Measurements from ENCODE around the gene LIMS4.
"Not testable (repeated sequence)": the region's sequence is repeated elsewhere in the genome, so short reads cannot be mapped to it uniquely, and the experiment has no call there.

The LIMS4 gene, protein sequence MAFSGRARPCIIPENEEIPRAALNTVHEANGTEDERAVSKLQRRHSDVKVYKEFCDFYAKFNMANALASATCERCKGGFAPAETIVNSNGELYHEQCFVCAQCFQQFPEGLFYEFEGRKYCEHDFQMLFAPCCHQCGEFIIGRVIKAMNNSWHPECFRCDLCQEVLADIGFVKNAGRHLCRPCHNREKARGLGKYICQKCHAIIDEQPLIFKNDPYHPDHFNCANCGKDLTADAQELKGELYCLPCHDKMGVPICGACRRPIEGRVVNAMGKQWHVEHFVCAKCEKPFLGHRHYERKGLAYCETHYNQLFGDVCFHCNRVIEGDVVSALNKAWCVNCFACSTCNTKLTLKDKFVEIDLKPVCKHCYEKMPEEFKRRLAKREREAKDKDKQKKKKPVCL

DNA sequence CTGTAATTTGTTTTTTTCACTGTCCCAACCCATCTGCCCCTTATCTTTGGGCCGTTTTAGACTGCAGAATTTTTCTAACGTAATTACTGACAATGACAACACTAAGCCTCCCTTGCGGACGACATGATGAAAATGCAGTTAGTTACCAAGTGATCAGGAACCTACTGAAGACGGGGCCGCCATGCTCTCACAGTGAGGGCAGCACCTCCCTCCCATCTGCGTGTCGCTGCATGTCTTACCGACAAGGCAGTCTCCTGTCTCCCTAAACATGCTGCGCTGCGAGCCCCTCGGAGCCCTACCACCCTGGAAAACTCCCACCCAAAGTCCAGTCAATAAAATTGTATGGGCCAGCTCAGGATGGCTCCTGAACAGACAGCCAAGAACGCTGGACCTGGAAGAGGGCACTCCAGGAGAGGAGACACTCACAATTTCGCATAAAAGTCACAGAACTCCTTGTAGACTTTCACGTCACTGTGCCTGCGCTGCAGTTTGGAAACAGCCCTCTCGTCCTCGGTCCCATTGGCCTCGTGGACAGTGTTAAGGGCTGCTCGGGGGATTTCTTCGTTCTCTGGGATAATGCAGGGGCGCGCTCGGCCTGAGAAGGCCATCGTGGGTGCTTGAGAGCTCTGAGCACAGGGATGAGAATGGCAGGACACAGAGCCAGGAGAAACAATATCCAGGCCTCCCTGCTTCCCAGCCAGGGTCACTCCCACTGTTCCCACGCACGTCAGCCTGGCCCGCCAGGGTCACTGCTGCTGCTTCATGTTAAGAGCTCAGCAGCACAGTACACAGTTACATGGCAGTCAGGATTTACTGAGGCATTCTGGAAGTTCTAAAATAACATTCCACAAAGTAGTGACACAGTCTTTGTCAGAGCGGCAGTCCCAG is at the start of gene LIMS4:
LIMS4 (minus strand) TSS at position 646 of the 888 bp plus-strand sequence; CDS start at position 608, 38 bp downstream.
- not testable (repeated sequence) for DNase-seq

DNA sequence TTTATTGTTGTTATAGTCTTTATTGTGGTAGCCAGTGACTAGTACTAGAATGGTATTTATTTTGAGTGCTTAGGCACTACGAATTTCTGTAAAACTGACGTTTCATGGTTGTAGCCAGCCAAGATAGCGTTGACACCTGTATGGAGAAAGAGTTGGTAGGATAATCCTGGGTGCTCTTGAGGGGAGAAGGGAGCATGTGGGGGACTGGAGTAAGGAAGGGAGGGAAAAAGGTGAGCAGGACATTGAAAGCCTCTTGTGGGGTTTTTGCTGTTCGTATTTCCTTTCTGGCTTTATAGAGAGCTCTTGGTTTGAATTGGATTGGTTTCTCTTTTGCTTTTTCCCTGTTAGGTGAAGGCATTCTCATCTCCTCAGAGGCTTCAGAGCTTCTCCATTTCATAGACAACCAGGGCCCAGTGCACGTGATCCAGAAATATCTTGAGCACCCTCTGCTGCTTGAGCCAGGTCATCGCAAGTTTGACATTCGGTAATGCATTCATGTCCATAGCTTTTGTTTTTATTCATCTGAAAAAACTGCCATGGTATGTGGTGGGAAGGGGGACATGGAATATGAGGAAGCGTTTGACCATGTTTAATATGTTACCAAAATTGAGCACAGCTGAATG is 27.2 kb upstream of the LIMS4 start:
- not testable (repeated sequence) for DNase-seq

DNA sequence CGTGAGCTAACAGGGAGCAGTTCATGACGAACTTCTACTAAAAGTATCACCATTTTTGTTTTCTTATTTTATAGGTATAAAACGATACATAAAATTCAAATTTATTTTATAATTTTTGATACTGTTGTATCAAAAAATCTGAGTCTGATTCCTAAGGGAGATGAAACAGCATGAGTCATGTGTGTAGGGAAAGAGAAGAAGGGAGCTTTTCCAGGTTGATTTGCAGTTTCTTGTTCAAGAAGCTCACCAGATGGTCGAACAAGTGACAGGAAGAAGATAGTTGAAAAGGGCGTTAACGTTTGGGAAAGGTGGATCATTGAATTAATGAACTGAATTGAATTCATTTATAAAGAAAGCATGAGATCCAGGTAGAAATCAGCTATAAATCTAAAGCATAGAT is 23.4 kb upstream of the LIMS4 start:
- DNase-seq, result not testable (repeated sequence)

DNA sequence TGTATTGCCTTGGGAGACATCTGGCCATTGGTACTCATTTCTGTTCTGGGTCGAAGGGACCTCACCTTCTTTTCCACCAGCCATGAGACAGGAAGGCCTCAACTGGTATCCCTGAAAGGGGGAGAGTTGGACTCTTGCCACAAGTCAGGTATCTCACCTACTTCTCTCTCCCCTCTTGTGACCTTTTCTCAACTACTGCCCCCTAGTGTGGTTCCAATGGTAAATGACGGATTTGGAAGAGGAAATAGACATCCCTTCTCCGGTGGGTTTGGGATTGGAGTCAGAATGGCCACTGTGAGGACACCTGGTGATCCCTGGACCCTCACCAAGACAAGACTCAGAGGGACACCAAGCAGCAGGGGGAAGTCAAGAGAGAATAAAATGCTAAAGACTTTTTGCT is 21.9 kb upstream of the LIMS4 start:
- DNase-seq, result not testable (repeated sequence)

DNA sequence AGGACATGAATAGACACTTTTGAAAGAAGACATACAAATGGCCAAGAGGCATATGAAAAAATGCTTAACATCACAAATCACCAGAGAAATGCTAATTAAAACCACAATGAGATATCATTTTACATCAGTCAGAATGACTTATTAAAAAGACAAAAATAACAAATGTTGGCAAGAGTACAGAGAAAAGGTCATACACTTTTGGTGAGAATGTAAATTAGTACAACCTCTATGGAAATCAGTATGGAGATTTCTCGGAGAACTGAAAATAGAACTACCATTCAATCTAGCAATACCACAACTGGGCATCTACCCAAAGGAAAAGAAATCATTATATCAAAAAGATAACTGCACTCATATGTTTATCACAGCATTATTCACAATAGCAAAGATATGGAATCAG is 16.4 kb upstream of the LIMS4 start:
- DNase-seq, result not testable (repeated sequence)

DNA sequence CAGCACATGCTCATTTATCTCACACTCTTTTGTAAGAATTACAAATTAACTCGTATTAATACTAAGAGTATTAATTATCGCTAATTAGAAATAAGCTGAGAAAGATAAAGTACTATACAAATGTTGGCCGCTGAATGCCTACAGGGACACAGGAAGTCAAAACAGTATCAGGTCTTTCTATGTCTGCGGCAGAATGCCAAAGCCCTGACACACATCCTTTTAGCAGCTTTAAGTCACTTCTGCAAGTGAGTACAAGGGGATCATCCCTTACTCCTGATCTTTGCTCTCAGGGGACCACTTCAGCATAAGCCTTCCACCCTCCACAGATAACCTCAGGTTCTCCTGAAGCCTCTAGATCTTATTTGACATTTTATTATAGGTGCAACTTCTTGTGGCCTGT is 10.1 kb upstream of the LIMS4 start:
- not testable (repeated sequence) for DNase-seq

DNA sequence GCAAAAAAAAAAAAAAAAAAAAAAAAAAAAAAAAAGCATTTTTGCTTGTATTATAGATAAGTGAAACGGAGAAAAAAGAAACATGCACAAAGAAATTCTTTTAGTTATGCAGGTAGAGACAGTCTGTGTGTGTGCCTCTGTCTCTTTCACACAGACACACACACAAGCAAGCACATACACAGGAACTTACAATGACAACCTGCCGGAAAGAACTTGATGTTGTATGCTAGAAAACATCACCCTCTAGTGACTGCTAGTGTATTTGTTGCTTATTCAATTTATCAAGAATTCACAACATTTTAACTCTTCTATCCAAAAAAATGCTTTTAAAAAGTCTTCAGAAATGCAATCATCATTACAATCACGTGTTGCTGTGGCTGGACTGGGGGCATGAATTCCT is 8.6 kb upstream of the LIMS4 start:
- not testable (repeated sequence) for DNase-seq

DNA sequence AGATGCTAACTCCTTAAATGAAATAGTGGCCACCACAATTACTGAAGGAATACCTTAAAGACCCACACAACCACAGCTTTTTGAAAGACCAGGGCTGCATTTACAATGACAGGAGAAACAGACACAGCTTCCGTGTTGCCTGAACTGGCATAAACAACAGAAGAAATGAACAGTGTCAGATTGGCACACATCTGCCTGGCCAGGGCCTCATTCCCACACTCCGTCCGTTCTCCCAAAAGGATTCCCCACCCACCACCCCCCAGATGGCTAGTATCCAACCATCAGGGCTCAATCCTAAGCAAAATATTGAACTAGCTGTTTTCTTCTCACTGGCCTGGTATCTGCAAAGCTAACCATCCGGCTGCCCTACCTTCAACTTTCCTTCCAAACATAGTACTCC is 7.5 kb upstream of the LIMS4 start:
- not testable (repeated sequence) for DNase-seq

DNA sequence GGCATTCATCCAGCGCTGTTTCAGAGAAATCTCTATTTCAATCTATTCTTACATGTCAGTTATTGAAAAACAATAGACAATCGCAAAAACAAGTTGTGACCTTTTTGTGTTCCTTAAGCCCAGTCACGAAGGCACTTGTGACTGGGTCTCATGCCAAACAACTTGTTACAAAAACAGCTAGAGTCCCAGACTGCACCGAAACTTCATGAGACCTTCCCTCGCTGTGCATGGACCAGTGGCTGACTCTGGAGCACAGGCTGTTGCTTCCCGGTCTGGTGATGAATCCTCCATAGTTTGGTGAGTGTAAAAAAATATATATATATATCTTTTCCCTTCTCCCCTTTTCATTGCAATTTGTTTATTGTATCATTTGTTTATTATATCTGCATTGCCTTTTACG is 4.8 kb upstream of the LIMS4 start:
- DNase-seq, result not testable (repeated sequence)

DNA sequence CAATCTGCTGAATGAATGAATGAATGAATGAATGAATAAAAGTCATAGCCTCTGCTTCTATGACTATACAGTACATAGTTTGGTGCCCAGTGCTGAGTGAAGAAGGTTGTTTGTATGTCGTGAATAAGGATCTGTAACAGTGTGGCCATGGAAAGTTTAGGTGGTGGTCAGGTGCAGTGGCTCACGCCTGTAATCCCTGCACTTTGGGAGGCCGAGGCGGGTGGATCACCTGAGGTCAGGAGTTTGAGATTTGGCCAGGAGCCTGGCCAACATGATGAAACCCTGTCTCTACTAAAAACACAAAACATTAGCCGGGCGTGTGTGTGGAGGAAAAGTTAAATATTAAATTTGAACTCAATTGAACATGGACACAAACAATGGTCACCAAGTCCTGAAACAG is 4.3 kb upstream of the LIMS4 start:
- not testable (repeated sequence) for DNase-seq

DNA sequence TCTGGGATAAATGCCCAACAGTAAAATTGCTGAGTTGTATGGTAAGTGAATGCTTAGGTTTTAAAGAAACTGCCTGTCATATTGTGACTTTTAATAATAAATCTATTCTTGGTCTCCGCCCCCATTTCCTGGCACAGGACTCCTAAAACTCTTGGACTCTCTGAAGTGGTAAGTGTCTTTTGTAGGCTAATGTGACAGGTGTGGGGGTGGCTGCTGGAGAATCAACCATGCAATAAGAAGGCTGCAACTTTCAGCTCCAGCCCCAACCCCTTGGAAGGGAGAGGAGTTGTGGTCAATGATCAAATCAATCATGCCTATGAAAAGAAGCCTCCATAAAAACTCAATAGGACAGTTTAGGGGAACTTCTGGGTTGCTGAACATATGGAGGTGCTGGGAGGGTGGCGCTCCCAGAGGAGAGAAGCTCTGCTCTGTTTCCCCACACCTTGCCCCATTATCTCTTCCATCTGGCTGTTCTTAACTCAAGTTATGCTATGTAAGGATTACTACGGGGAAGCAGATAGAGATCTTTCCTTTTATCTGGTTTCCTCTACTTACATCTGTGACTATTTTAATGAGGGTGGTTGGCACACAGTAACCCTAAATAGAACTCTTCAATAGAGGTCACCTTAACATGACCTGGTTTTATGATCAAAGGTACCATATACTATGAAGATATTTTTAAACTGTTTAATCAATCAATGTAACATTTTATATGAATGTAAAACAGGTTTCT is 3.2 kb upstream of the LIMS4 start:
- not testable (repeated sequence) for DNase-seq

DNA sequence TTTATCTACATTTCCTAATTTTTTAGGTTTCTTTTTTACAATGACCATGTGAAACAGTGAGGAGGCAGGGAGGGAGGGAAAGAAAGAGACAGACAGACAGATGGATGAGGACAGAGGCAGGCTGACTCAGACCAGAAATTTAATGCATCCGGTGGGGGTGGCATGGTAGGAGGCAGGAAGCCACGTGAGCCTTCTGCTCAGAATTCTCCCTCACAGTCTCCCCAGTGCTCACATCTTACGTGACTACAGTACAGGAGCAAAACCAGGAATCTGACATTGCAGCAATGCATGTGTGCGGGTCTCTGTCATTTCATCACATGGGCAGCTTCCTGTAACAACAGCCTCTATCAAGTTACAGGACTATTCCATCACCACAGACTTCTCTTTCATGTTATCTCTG is 2.3 kb upstream of the LIMS4 start:
- DNase-seq, result not testable (repeated sequence)

DNA sequence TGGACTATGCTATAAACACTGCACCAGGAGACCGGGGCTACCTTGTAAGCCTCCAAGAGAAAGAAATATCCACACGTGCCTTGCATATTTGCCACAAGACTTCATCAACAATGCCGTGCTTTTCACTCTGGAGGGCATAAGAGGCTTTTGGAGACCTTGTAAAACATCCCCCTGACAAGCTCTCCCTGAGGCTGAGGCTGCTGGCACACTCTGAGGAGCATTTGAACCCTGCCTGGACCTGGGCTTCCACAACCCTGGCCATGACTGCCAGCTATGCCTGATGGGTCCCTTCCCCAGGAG is 393 bp upstream of the LIMS4 start:
- DNase-seq, result not testable (repeated sequence)

DNA sequence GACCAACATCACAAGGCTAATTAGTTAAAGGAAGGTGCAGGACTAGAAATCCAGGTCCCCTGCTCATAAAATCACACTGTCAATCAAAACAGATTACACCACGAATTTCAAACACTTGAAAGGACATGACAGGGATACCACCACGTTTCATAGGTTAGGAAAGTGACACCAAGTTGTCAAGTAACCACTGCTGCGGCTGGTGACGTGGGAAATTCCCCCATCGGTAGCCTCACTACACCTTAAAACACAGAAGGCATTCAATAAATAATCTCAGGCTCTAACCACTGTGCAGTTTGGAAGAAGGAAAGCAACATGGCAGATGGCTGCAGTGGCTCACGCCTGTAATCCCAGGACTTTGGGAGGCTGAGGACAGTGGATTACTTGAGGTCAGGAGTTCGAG is 3.7 kb downstream of the LIMS4 start:
- not testable (repeated sequence) for DNase-seq

DNA sequence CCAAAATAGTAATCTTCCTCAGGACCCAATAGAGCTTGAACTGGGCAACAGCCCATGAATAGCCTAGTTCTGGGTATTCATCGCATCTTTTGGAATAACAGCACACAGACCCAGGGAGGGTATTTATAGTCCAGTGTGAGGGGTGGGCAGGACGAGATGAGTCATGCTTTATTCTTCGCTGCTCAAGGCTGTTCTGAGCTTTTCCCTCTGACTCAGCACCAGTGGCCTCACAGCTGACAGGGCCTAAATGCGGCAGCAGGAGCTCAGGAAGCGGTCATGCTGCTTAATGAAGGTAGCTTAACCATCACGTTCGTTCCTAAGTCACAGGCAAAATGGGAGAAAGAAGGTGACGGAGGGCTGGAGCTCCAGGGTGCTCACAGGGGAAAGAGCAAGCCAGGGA is 7.3 kb downstream of the LIMS4 start:
- DNase-seq, result not testable (repeated sequence)

DNA sequence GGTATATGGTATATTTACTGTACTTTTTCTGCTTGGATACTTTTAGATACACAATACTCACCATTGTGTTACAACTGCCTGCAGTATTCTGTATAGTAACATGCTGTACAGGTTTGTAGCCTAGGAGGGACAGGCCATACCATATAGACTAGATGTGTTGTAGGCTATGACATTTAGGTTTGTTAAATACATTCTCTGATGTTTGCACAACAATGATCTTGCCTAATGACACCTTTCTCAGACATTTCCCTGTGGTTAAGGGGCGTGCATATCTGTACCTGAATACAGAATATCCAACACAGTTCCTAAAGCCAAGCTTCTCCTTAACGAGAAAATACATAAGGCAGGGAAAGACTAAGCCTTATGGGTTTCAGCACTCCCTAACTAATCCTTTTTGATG is 10.2 kb downstream of the LIMS4 start:
- not testable (repeated sequence) for DNase-seq

DNA sequence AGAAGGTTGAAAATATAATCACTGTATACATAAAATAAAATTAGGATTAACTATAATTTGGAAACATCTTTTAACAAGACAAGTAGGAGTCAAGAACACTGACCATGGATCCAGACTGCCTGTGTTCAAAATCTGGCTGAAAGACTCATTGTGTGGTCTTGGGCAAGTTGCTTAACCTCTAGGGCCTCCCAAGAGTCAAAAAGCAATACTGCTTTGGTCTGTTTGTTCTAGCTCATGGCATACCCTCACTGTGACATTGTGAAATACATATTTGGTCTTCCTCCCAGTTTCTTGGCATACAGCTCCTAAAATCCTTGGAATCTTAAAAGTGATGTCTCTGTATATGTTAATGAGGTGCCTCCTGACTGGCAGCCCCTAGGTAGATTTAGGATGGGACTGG is 12.3 kb downstream of the LIMS4 start:
- not testable (repeated sequence) for DNase-seq

DNA sequence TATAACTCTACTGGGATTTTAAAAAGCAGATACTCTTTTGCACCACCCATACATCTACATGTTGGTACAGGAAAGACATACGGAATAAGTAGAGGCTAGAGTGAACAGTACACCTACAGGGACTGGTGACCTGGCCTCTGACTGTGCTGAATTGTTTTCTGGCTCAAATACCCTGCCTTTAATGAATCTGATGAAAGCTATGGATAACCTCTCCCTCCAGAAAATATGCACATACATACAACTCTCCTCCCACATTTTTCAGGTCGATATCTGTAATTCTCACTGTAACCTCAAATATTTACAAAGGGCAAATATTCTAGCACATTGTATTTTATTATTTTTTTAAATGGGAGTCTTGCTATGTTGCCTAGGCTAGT is 15.4 kb downstream of the LIMS4 start:
- DNase-seq, result not testable (repeated sequence)

DNA sequence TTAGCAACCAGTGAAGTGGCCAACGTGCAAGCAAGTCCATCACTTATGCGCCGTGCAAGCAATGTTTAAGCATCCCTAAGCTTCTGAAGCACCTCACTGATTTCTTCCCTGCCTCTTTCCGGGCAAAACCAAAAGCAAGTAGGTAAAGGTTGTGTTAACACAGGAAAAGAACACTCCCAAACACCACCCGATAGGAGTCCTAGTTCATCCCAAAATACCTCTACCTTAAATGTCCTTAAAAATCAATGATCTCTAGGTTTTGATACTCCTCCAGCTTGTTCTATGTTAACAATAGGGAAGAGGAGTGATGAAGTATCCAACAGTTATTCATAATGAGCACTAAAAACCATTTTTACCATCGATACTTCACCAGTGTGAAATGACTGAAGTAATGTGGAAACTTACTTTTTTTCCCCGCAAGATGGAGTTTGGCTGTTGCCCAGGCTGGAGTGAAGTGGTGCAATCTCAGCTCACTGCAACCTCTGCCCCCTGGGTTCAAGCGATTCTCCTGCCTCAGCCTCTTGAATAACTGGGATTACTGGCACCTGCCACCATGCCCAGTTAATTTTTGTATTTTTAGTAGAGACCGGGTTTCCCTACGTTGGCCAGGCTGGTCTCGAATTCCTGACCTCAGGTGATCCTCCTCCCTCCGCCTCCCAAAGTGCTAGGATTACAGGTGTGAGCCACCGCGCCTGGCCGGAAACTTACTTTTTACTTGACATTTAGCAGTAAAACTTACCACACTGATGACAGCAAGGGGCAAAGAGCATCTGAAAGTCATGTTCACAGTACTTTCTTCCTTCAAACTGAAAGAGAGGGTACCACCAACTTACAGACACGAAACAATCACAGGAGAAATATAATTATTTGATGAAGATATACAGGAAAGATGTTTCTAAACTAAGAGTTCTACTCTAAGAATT is 16.1 kb downstream of the LIMS4 start:
- DNase-seq, result not testable (repeated sequence)

DNA sequence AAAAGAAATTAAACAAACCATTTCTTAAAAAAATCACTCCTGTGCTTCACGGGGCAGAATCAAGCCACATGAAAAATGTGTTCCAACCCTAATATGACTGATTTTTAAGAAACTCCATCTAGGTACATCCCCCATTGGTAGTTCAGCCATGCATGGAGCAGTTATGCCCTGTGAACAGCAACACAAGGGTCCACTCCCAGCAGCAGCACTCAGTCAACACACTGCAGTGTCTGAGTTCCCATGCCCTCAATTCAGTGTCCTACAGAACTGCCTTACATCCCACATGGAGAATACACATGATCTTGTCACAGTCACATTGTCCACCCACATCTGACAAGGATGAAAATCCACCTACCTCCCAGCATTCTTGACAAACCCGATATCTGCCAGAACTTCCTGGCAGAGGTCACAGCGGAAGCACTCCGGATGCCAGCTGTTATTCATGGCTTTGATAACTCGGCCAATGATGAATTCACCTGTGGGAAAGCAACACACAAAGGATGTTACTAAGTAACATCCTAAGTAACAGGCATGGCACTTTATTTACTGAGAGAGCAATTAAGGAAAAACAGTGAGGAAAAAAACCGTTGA is 17.4 kb downstream of the LIMS4 start:
- not testable (repeated sequence) for DNase-seq

DNA sequence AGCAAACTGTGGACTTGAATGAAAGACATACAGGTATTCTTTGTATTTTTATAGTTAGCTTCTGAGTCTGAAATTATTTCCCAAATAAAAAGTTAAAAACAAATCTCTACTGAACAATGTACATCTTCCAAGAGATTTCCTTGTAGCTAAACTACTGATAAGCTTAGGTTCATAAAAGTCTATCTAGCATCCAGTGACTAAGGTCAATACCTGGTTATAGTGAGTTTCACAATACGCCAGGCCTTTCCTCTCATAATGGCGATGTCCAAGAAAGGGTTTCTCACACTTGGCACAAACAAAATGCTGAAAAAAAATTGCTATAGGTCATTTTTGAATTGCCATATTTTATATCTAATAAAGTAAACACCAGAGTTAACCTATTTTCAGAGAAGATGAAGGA is 21.7 kb downstream of the LIMS4 start:
- DNase-seq, result not testable (repeated sequence)
